ENCODE data around the gene ABCA7. TPM values are rescaled to one million over a fixed set of nuclear protein-coding genes. Genes with fewer than 3 reads are reported as not detected.

The ABCA7 gene
- total RNA-seq, 1 donor from 2014 or later = 6.7 TPM

- H3K9me3 Mint-ChIP-seq (ENCODE audit: low read depth) = no peaks in the 10 kb centered on the region
Measured at GRCh38 chr19:1051791-1052190, 11.9 kb downstream of the ABCA7 start.

GRCh38 chr19:1052349-1052975, 12.6 kb downstream of the ABCA7 start:
- Mint-ChIP-seq H3K4me3 (ENCODE audit: unreplicated experiment) (no peak overlapping the region), H3K9me3 (ENCODE audit: low read depth) (no peaks in the 10 kb centered on the region), H3K4me1 (ENCODE audit: low read depth) (no peaks in the 10 kb centered on the region)

More at GRCh38 chr19:1051791-1052190, 11.9 kb downstream of the ABCA7 start:
- H3K4me1 Mint-ChIP-seq (ENCODE audit: low read depth) = no peaks in the 10 kb centered on the region
- no peak overlapping the region for H3K4me3 Mint-ChIP-seq (ENCODE audit: unreplicated experiment)
- no peak for DNase-seq (ENCODE audit: low spot score)
- TF ChIP-seq CTCF (IDR thresholded peaks at IDR 0.05) = no peak
- no peaks in the 10 kb centered on the region for H3K36me3 Mint-ChIP-seq (ENCODE audit: low read depth)
- no peaks in the 10 kb centered on the region for H3K27me3 Mint-ChIP-seq (ENCODE audit: low read depth)
- H3K27ac Mint-ChIP-seq (ENCODE audit: unreplicated experiment) = no peak overlapping the region

GRCh38 chr19:1053176-1054101, 13.5 kb downstream of the ABCA7 start:
- Mint-ChIP-seq H3K27ac (ENCODE audit: unreplicated experiment) (no peak overlapping the region), H3K27me3 (ENCODE audit: low read depth) (no peaks in the 10 kb centered on the region), H3K4me1 (ENCODE audit: low read depth) (no peaks in the 10 kb centered on the region), H3K4me3 (ENCODE audit: unreplicated experiment) (no peak overlapping the region), H3K36me3 (ENCODE audit: low read depth) (no peaks in the 10 kb centered on the region), H3K9me3 (ENCODE audit: low read depth) (no peaks in the 10 kb centered on the region)
- DNase-seq (ENCODE audit: low spot score) = no peak
- TF ChIP-seq CTCF (IDR thresholded peaks at IDR 0.05) = no peak

More at GRCh38 chr19:1052349-1052975, 12.6 kb downstream of the ABCA7 start:
- Mint-ChIP-seq H3K27ac (ENCODE audit: unreplicated experiment) (no peak overlapping the region), H3K27me3 (ENCODE audit: low read depth) (no peaks in the 10 kb centered on the region), H3K36me3 (ENCODE audit: low read depth) (no peaks in the 10 kb centered on the region)
- DNase-seq (ENCODE audit: low spot score) = no peak
- TF ChIP-seq CTCF (IDR thresholded peaks at IDR 0.05) = no peak

- no peaks in the 10 kb centered on the region for H3K27me3 Mint-ChIP-seq (ENCODE audit: low read depth)
- TF ChIP-seq CTCF (IDR thresholded peaks at IDR 0.05) = no peak
- H3K4me1 Mint-ChIP-seq (ENCODE audit: low read depth) = no peaks in the 10 kb centered on the region
- H3K4me3 Mint-ChIP-seq (ENCODE audit: unreplicated experiment) = no peak overlapping the region
- no peaks in the 10 kb centered on the region for H3K9me3 Mint-ChIP-seq (ENCODE audit: low read depth)
- no peak for DNase-seq (ENCODE audit: low spot score)
- H3K36me3 Mint-ChIP-seq (ENCODE audit: low read depth) = no peaks in the 10 kb centered on the region
- no peak overlapping the region for H3K27ac Mint-ChIP-seq (ENCODE audit: unreplicated experiment)
Measured at GRCh38 chr19:1054102-1055027, 14.5 kb downstream of the ABCA7 start.

GRCh38 chr19:1055028-1055425, 15.1 kb downstream of the ABCA7 start:
- no peaks in the 10 kb centered on the region for H3K36me3 Mint-ChIP-seq (ENCODE audit: low read depth)
- no peaks in the 10 kb centered on the region for H3K4me1 Mint-ChIP-seq (ENCODE audit: low read depth)
- H3K27ac Mint-ChIP-seq (ENCODE audit: unreplicated experiment) = no peak overlapping the region
- DNase-seq (ENCODE audit: low spot score) = no peak
- H3K4me3 Mint-ChIP-seq (ENCODE audit: unreplicated experiment) = no peak overlapping the region
- no peaks in the 10 kb centered on the region for H3K9me3 Mint-ChIP-seq (ENCODE audit: low read depth)
- TF ChIP-seq CTCF (IDR thresholded peaks at IDR 0.05) = no peak
- no peaks in the 10 kb centered on the region for H3K27me3 Mint-ChIP-seq (ENCODE audit: low read depth)

All from chondrocyte (in vitro differentiated cells).